Measurements from ENCODE around the gene TFAP2A.

The TFAP2A gene

DNA sequence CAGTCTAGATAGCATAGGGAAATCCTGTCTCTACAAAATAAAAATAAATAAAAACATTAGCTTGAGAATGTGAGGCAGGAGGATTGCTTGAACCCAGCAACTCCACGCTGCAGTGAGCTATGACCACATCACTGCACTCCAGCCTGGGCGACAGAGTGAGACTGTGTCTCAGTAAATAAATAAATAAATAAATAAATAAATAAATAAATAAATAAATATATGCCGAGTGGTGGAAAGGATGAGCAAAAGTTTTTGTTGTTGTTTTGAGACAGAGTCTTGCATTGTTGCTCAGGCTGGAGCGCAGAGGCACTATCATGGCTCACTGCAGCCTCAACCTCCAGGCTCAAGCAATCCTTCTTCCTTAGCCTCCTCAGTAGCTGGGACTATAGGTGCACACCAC lies 53.4 kb downstream of the TFAP2A start:
- TF ChIP-seq, protein P1, sequence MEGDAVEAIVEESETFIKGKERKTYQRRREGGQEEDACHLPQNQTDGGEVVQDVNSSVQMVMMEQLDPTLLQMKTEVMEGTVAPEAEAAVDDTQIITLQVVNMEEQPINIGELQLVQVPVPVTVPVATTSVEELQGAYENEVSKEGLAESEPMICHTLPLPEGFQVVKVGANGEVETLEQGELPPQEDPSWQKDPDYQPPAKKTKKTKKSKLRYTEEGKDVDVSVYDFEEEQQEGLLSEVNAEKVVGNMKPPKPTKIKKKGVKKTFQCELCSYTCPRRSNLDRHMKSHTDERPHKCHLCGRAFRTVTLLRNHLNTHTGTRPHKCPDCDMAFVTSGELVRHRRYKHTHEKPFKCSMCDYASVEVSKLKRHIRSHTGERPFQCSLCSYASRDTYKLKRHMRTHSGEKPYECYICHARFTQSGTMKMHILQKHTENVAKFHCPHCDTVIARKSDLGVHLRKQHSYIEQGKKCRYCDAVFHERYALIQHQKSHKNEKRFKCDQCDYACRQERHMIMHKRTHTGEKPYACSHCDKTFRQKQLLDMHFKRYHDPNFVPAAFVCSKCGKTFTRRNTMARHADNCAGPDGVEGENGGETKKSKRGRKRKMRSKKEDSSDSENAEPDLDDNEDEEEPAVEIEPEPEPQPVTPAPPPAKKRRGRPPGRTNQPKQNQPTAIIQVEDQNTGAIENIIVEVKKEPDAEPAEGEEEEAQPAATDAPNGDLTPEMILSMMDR (IDR thresholded peaks at IDR 0.05), result no peak

DNA sequence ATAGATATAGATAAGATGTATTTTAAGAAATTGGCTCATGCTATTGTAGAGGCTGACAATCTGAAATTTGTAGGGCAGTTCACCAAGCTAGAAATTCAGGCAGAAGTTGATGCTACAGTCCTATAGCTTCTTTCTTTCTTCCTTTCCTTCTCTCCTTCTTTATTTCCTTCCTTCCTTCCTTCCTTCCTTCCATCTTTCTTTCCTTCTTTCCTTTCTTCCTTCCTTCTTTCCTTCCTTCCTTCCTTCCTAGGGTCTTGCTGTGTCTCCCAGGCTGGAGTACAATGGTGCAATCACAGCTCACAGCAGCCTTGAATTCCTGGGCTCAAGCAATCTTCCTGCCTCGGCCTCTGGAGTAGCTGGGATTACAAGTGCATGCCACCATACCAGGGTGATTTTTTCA lies 55.3 kb downstream of the TFAP2A start:
- TF ChIP-seq, protein P1 (IDR thresholded peaks at IDR 0.05), result no peak

DNA sequence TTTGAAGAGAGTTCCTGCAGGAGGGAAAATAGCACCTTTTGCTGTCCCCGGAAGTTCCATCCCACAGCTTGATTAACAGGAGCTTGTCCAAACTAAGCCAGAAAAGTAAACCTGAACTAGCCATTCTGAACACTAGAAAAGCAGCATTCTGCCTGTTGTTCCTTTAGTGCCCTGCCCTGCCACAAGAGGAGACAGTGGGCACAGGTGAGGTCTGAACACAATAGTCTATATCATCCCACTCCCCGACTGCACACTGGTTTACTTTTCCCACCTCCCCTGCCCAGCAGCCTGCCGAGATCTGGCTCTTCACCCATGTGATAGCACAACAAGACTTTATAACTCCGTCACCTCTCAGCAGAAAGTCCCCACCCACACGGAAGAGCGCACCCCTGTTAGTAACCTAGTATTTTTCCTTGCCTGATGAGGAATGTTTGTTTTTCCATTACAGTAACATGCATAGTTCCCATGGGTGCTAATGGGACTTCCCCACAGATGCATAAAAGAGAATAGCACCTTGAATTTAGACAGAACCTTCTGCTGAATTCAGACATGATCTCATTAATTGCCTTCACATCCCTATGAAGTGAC lies 59.7 kb downstream of the TFAP2A start:
- TF ChIP-seq, protein P1 (IDR thresholded peaks at IDR 0.05), result no peak

DNA sequence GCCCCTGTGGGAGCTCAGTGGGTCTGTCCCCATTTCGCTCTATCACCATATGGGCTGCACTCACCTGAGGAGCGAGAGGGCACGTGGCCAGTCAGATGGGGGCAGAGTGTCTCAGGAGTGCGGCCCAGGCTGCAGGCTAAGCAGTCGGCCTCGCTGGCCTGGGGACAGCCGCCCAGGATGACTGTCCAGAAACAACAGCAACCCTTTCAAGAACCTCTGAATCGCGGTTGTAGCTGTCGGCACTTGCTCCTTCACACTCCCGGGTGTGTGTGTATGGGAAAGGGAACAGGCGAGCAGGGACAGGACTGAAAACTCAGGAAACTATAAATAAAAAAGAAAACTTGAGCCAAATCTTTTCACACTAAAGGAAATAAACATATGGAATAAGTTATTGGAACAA lies 63.1 kb downstream of the TFAP2A start:
- TF ChIP-seq, protein P1 (IDR thresholded peaks at IDR 0.05), result no peak

DNA sequence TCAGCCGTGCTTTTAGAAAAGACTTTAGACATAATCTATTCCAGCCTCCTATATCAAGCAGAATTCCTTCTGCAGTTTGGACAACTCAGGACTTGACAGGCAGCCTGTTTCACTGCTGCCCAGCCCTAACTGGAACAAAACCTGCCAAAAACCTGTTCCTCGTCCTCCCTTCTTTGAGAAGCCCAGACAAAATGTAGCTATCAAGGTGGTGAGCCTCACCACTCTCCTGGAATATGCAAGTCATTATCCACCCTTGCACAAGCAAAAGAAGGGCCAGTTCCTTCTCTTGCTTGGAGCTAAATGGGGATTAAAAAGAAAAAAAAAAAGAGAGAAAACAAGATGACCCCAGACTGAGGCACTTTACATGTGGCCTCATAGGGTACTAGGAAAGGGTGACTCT lies 64.2 kb downstream of the TFAP2A start:
- TF ChIP-seq, protein P1 (IDR thresholded peaks at IDR 0.05), result no peak

DNA sequence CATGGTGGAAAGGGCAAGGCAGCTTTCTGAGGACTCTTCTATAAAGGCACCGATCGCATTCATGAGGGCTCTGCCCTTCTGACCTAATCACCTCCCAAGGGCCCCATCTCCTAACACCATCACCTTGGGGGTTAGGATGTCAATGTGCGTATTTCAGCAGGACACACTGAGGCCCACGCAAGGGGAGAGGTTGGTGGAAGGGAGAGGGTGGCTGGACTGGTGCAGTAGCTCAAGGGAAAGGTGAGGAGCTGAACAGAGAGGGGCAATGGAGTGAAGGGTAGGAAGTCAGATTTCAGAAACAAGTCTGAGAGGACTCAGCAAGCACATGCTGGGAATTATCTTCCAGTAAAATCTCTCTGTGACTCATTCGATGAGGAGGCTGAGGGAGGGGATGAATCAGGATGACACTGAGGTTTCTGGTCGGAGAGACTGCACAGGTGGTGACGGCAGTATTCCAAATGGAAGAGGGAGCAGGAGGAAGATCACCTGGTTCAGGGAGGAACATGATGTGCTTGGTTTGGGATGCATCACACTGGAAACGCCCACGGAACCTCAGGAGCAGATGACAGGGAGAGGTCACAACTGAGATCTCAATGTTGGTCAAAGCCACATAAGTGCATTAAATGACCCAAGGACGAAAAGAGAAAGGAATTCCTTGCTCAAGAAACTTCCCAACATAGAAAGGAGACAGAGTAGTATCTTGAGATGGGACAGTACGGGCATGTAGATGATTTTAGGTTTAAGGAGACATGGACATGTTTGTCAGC lies 67.1 kb downstream of the TFAP2A start:
- TF ChIP-seq, protein P1 (IDR thresholded peaks at IDR 0.05), result no peak
